Mucosa of descending colon (tissue), 3 donors: ENCODE results near the gene TCF4. TPM values are rescaled to one million over a fixed set of nuclear protein-coding genes. Genes with fewer than 3 reads are reported as not detected.

ENCODE experiments used
- ATAC-seq: fragments of 200-7000 bp; cut with Tn5 transposase; one replicate; pipeline ENCODE4 v1.9.1; 2020; ENCODE audit warnings: mild to moderate bottlenecking, moderate library complexity
- DNase-seq, 3 donors: peaks; one replicate each; pipeline ENCODE4 v3.0.0-alpha.2; 2020
- H3K36me3 ChIP-seq: fragments of 200-600 bp; one replicate; pipeline ENCODE4 v1.8.0; 2021; ENCODE audit warnings: low read depth, mild to moderate bottlenecking
- H3K4me1 ChIP-seq: fragments of 200-600 bp; one replicate; pipeline ENCODE4 v1.8.0; 2021; ENCODE audit warnings: low read depth, mild to moderate bottlenecking
- H3K4me3 ChIP-seq: fragments of 200-600 bp; one replicate; pipeline ENCODE4 v1.8.0; 2021; ENCODE audit warnings: mild to moderate bottlenecking
- H3K9me3 ChIP-seq: fragments of 200-600 bp; one replicate; pipeline ENCODE4 v1.8.0; 2021; ENCODE audit warnings: mild to moderate bottlenecking
- intact Hi-C, 2 donors: fragments of 100-400 bp; cut with DNase I in 1 of 2; cut with micrococcal nuclease in 1 of 2; formaldehyde crosslinking; loops; one replicate each; pipeline versions ENCODE4 v1.11.0 to v1.11.1; 2022; cut with DNase I, micrococcal nuclease
- total RNA-seq, 3 donors: library from RNA; stranded (reverse); fragmentation: NEBNext Ultra II Directional in 2 of 3; extraction: Animal tissue kit (Norgen Biotek cat#: 25700) in 2 of 3; gene quantifications; one replicate each; pipeline versions ENCODE4 v1.2.1 to v1.2.4, GENCODE V29; 2021 to 2023
- TF ChIP-seq, protein P1 (sequence below): fragments of 200-600 bp; IDR thresholded peaks from one replicate; pipeline ENCODE4 v1.8.0; 2022; ENCODE audit warnings: antibody characterized with exemption, mild to moderate bottlenecking
- donor health status: DM: no; HTN: no; CAD: no; lungs with moderate emphysema.
- donor health status: DM: no; HTN: no; CAD: no.
- donor health status: DM: no; HTN: yes; CAD: no.

The TCF4 gene
- total RNA-seq, 3 donors from 2014 or later: 20.7 to 88.2 (median 24.6) TPM

- Histone ChIP-seq H3K9me3 (no peaks in the 10 kb centered on the region), H3K36me3 (no peaks in the 10 kb centered on the region), H3K4me3 (no peak overlapping the region), H3K4me1 (no peaks in the 10 kb centered on the region)
- TF ChIP-seq, protein P1, sequence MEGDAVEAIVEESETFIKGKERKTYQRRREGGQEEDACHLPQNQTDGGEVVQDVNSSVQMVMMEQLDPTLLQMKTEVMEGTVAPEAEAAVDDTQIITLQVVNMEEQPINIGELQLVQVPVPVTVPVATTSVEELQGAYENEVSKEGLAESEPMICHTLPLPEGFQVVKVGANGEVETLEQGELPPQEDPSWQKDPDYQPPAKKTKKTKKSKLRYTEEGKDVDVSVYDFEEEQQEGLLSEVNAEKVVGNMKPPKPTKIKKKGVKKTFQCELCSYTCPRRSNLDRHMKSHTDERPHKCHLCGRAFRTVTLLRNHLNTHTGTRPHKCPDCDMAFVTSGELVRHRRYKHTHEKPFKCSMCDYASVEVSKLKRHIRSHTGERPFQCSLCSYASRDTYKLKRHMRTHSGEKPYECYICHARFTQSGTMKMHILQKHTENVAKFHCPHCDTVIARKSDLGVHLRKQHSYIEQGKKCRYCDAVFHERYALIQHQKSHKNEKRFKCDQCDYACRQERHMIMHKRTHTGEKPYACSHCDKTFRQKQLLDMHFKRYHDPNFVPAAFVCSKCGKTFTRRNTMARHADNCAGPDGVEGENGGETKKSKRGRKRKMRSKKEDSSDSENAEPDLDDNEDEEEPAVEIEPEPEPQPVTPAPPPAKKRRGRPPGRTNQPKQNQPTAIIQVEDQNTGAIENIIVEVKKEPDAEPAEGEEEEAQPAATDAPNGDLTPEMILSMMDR: no peak
- DNase-seq: peak in 1 of 3 donors; percentile 4
- ATAC-seq: no peak
- intact Hi-C loops: no loop called here
Measured at GRCh38 chr18:55546851-55547704, 40.9 kb downstream of the TCF4 start.

DNA sequence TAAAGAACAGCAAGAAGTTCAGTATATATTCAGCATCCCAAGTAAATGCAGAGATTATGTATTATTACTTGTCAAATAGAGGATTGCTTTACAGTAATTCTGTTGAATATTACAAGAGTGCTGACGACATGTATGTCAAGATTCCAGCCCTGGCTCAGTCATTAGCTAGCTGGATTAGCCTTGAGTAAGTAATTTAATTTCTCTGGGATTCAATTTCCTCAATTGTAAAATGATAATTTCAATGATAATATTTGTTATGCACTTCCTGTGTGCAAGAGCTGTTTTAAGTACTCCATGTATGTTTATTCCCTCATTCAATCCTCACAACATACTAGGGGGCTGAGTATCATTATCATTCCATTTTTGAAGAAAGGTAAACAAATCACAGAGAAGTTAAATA, 44.0 kb downstream of the TCF4 start:
- no peak overlapping the region for H3K4me3 ChIP-seq
- H3K4me1 ChIP-seq: no peaks in the 10 kb centered on the region
- no peaks in the 10 kb centered on the region for H3K9me3 ChIP-seq
- TF ChIP-seq, protein P1: no peak
- ATAC-seq (no peak), DNase-seq (no peak)
- intact Hi-C loops: no loop called here
- H3K36me3 ChIP-seq: no peaks in the 10 kb centered on the region

GRCh38 chr18:55543130-55543704, 44.8 kb downstream of the TCF4 start:
- H3K4me3 ChIP-seq: no peak overlapping the region
- intact Hi-C loops: no loop called here
- no peaks in the 10 kb centered on the region for H3K4me1 ChIP-seq
- ATAC-seq (no peak), DNase-seq (no peak)
- TF ChIP-seq, protein P1: no peak
- H3K36me3 ChIP-seq: no peaks in the 10 kb centered on the region
- H3K9me3 ChIP-seq: no peaks in the 10 kb centered on the region

- TF ChIP-seq, protein P1: no peak
- intact Hi-C loops: no loop called here
- Histone ChIP-seq H3K4me3 (no peak overlapping the region), H3K36me3 (no peaks in the 10 kb centered on the region), H3K9me3 (no peaks in the 10 kb centered on the region), H3K4me1 (no peaks in the 10 kb centered on the region)
- DNase-seq (no peak), ATAC-seq (no peak)
Measured at GRCh38 chr18:55541571-55541970, 46.4 kb downstream of the TCF4 start.

GRCh38 chr18:55539240-55539639, 48.8 kb downstream of the TCF4 start:
- DNase-seq: no peak
- ATAC-seq: no peak
- TF ChIP-seq, protein P1: no peak
- Histone ChIP-seq H3K36me3 (no peaks in the 10 kb centered on the region), H3K4me3 (no peak overlapping the region), H3K4me1 (no peaks in the 10 kb centered on the region), H3K9me3 (no peaks in the 10 kb centered on the region)
- intact Hi-C loops: no loop called here
